ENCODE results near the gene ERG. TPM values are rescaled to one million over a fixed set of nuclear protein-coding genes. Genes with fewer than 3 reads are reported as not detected.

ERG gene
- total RNA-seq, 1 donor from 2014 or later = 10.0 TPM

DNA sequence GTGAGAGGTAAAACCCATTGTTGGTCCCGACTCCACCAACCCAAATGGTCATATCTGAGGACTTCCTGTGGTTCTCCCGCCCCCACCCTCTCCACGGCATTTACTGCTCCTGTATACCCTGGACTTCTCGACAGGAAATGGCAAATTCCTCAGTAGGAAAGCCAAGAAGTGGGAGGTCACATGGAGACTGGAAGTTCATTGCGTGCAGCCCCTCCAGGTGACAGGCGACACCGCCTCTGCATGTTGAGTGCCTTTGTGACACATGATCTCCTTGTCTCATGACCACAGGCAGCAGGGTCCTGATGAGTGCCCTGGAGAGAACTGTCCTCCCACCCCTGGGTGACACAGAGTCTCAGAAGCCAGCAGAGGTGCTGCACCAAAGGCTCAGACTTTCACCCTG, 24.2 kb downstream of the ERG start:
- no peak for DNase-seq (ENCODE audit: low spot score)

DNA sequence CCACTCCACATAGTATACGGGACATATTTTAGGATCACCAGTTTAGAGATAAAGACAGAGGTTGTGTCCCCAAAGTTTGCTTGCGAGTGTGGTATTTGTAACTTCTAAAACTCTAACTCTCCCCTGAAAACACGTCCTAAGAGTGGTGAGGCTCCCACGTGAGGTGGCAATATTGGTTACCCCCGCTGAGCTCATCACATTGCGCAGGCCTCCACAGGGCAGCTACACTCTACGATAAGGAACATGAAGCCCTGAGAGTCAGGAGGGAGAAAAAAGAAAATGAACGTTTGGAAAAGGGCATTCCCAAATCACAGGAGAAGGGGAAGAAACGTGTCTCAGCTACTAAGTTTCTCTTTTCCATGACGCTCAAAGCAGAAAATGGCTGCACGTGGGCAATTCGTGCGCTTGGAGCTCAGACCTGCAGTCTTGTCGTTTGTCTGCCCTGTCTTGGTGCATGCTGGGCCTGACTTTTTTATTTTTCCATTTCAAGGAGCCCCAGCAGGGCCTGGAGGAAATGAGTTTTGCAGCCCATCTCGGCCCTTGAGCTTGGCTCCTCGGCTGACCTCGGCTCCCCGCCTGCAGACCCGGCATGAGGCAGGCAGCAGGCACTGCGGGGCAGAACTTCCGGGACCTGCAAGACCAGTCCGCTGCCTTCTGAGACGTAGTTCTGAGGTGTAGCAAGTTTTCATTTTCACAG, 25.7 kb downstream of the ERG start:
- no peak for DNase-seq (ENCODE audit: low spot score)

DNA sequence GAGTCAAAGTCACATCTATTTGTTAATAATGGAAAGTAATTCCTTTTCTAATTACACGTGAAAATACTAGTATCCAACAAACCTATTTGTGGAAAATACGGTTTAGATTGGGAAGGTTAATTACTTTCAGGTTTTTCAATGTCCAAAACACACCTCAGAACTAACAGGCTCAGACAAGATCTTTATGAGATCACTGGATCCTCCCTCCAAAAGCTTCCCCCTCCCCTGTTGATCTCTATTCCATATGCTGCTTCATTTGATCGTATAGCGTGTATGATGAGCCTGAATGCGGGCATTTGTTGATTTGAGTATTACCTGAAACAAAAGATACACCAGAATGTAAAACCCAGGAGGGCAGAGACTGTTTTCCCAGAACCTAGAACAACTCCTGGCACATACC, 26.5 kb downstream of the ERG start:
- DNase-seq (ENCODE audit: low spot score) = no peak

DNA sequence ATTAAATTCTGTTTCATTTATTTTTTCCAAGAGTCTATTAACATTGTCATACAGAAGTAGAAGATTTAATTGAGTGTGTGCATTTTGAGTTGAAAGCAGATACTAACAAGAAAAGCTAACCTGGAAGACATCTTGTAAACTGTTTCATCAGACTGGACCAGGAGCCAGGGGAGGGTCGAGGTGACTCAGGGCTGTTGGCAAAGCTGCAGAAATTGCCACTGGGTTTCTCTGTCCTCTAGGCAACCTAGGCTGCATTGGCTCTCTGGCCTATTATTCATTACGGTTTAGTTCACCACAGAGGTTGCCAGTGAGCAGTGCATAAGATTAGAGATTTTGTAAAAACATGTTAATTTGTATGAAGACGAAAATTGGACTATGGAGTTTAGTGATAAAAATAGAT, 27.5 kb downstream of the ERG start:
- no peak for DNase-seq (ENCODE audit: low spot score)

DNA sequence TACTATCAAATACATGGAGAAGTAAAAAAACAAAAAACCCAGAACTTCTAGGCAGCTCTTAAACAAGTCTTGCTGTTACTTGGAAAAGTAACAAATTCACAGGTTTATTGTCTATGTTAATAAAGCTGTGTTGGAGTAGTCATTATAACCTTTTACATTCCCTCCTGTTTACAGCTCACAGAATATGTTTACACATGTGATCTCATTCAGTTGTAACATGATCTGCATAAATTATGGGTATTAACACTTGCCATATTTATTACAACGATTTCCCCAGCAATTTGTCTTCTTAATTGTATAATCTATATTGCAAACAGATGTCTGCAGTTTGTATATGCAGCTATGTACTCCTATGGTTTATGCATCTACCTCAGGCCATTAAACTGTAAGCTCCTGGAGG, 28.6 kb downstream of the ERG start:
- DNase-seq (ENCODE audit: low spot score) = no peak

DNA sequence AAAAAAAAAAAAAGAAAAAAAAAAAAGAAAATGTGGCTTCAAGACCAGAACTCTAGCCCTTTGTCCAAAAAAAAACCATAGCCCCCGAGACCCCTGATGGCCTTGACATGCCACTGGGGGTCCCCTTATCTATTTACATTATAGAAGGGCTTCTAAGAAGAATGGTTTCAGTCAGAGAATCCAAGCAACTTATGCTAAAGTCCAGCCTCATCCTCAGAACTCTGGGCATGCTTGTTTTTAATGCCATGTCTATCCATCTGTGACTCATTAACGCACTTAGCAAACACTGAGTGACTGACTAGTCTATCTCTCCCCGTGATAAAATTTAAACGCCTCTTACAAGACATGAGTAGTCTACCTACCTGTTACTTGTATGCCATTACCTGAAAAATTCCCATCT, 29.3 kb downstream of the ERG start:
- DNase-seq (ENCODE audit: low spot score) = no peak

DNA sequence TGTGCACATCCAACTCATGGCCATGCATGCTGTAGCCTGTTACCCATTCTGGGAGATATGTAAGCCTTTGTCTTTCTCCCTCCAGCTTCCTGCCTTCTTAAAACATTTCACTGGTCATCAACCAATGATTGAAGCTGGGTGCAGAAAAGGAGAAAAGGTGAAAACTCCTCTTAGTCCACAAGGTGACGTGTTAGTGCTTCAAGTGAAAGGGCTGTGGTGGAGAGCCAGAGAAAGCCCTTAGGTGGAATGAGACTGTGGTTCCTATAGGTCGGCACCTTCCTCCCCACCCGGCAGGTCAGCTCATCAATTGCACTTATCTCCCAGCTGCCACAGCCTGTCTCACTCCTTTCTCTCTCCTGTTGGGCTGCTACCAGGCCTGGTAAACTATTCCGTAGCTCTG, 30.4 kb downstream of the ERG start:
- no peak for DNase-seq (ENCODE audit: low spot score)

DNA sequence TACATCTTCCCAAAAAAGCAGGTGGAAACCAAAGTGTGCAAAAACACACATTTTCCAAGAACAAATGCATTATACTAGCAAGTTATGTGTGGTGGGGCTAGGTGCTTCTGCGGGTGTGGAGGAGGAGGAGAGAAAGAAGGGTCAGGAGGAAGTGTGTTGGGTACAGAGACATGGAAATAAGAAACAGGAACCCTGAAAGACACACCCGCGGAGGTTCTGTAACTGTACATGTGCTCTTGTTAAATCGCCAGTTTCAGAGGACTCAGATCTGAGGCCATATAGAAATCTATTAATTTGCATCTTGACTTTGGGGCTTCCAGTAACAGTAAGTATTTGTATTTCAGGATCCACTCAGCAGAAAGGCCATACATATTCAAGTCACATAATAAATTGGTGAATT, 30.9 kb downstream of the ERG start:
- no peak for DNase-seq (ENCODE audit: low spot score)

DNA sequence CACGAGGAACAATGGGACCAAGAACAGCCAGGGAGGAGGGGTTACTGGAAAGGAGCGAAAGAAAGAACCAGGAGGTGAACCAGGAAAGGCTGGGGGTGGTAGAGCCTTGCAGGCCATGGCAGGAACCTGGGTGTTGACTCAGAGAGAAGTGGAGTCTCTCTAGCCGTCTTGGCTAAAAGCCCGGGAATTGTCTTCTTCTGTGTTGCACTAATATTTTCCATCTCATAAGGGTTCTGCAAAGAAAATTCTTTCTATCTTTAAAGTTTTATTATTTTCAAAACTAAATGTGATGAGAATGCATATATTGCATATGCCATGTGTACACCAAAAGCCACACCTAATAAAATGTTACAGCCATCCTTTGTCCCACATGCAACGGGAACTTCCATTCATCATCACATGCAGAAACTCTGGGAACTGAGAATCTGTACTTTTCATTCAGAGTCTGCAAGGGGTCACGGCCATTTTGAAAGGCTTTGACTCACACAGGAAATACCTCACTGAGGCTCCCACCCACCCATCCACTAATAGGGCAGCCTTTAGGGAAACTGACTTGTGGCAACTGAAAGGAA, 38.0 kb downstream of the ERG start:
- no peak for DNase-seq (ENCODE audit: low spot score)

DNA sequence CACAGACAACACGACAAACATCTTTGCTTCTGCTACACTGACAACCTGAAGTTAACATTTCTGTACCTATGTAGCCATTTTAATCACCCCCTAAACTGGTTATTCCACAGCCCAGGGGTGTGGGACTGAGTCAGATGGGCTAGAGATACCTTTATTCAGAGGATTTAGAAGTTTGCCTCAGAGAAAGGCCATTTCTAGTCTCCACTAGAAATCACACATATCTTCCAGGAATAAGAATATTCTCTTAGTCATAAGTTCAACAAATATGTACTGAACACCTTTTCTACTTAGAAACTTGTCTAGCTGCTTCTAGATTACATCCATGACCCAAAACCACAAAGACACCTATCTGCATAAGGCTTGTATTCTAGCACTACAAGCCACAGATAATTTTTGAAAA, 38.8 kb downstream of the ERG start:
- no peak for DNase-seq (ENCODE audit: low spot score)

DNA sequence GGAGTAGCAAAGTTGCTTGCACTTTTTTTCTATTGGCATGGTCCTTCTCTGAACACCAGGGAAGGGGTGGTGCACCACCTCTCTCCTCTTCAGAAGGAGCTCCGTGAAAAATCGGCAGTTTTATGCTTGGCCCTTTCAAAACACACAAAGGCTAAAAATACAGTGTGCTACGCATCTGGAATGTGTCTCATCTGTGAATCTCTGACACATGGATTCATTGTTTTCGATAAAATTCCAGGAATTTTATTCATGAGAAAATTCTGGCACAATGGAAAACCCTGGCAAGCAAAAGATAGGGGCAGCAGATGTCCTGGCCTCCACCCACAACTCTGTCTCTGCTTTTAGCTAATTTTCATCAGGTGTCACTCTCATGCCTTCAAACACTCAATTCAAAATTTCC, 42.9 kb downstream of the ERG start:
- DNase-seq (ENCODE audit: low spot score) = no peak

DNA sequence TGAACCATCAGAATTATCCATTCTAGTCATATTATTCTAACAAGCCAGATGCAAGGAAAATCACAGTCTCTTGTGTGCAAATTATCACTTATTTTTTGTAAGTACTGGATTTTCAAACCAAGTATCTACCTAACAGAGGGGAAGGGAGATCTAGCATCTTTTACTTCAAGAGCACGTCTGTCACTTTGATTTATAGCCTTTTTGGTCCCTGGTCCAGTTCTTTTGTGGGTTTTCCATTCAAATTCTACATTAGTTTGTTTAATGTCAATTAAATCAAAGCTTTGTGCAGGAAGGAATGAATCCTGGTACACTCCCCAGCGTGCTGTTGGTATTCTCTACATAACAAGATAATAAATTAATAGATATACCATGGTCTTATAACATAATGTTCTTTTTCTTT, 43.6 kb downstream of the ERG start:
- DNase-seq (ENCODE audit: low spot score) = no peak

DNA sequence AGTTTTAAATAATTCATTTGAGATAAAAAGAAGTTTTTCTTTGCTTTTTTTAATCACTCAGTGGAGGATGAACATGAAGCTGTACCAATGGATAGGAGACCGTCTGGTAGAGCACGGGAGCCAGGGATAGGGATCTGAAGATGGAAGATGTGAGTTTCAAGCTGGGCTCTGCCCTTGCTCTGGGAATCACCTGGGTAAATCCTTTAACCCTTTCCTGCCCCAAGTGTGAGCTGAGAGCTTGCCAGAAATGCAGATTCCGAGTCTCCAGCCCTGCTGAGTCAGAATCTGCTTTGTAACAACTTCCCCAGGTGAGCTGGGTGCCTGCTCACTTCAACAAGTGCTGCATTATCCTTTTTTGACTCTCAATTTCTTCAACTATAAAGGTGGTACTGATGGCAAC, 44.1 kb downstream of the ERG start:
- DNase-seq (ENCODE audit: low spot score) = no peak

DNA sequence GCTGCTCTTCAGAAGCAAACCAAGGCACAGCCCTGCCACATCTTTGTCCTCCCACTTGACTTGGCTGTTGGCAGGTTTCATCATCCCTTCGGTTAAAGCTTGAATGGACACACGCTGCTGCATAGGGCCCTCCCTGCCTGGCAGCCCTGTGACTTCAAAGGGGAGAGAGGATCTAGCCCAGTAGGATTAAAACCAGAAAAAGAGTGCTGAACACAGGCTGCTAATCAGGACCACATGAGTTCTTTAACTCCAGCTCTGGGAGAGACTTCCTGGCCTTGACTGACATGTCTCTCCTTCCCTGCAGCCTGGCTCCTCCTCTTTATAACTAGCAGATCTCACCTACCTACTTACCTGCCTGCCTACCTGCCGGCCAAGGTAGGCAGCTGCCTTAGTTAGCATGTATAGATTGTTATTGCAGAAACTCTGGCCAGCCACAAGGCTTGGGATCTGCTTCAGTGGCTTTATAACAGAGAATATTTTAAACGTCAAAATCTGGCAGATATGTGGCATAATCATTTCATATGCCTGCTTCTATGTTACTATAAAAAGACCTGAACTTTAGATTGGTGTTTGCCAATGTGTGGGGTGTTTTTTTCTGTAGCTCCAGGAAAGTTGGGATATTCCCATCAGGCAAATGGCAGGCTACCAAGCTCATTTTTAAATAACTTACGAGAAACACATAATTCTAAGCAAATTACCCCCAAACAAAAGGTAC, 49.4 kb downstream of the ERG start:
- DNase-seq (ENCODE audit: low spot score) = no peak

DNA sequence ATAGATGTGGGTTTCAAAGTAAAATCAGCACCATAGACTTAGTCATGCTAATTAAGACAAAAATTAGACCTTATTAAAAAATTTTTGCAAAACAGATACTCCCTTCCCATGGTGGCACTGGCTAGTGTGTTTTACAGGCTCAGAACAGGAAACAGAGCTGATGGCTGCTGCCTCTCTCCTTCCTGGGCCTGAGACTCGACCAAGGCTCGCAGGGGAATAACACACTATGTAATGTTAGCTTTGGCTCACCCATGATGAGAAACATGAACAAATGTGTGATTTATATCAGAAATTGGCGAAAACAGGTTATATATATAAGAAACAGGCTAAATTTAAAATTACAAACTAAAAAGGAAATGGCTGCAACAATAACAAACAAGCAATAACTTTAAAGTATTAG, 50.7 kb downstream of the ERG start:
- no peak for DNase-seq (ENCODE audit: low spot score)

DNA sequence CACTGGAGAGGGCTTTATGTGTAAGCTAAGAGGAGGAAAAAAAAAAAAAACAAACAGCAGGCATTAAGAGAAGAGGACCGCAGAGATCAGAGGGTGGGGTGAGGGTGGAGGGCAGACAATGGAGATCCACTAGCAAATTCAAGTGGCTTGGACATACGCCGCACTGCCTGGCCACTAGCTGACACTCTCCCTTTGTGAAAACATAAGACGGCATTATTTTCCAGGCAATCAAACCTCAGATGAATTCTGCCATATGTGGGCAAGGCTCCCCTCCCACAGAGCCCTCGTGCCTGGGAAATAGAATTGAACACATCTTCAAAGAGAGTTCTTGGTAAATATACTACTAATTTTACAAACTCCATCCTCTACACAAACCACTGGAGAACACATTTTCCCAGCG, 53.6 kb downstream of the ERG start:
- DNase-seq (ENCODE audit: low spot score) = no peak

DNA sequence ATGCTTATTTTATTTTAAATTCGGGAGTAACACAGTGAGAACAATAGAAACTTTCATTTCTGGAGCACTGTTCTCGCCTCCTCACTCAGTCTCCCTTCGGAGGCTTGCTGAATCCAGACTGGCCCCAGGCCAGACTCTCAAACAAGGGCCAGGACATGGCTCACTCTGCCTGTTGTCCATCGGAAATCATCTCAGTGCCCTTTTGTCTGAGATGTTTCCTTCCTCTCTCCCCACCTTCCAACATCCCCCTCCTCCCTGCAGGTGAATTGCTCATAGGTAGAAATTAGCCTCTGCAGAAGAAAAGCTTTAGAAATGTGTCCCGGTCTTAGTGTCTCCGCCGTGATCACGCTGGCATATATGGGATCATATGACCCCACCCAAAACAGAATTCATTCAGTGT, 55.2 kb downstream of the ERG start:
- DNase-seq (ENCODE audit: low spot score) = no peak

DNA sequence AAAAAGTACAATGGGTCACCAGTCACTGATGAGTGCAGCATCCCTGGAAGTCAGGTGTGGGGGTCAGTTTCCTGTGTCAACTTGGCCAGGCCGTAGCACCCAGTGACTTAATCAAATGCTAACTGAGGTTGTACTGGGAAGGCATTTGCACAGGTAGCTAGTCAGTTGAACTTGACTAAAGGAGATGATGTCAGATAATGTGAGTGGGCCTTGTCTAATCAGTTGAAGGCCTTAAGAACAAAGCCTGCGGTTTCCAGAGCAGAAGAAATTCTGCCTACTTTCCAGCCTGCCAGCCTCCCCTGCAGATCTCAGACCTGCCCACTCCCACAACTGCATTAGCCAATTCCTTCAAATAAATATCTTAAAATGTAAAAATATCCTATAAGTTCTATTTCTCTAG, 57.1 kb downstream of the ERG start:
- DNase-seq (ENCODE audit: low spot score) = no peak

DNA sequence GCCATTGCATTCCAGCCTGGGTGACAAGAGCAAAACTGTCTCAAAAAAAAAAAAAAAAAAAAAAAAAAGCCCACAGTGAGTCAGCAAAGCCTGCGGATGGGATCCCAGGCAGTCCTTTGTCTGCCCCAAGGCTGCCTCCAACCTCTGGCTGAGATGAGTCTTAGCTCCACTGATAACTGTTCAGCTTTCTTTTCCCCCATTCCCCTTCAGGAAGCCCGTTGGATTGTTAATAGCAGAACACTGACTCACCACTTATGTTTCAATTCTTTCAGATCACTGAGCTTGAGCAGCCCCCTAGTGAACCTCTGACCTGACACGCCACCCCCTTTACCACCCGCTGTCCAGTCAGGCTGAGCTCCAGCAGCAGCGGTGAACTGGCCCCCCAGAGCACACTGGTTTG, 57.5 kb downstream of the ERG start:
- no peak for DNase-seq (ENCODE audit: low spot score)

DNA sequence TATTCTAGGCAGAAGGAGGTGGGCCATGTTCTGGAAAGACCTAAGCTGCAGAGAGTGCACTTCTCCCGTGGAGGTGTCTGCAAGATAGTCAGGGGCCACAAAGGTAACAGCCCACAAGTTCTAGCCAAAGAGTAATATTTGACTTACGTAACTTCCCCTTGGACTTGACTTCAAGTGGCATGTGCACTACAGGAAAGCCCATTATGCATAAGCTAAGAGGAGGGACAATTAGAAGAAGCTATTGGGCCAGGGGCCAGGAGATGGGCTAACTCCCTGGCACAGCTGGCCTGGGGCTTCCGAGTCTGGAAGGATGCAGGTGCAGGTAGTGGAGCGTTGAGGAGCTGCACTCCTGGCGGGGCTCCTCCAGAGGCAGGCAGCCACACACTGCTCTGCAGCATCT, 58.3 kb downstream of the ERG start:
- DNase-seq (ENCODE audit: low spot score) = no peak

DNA sequence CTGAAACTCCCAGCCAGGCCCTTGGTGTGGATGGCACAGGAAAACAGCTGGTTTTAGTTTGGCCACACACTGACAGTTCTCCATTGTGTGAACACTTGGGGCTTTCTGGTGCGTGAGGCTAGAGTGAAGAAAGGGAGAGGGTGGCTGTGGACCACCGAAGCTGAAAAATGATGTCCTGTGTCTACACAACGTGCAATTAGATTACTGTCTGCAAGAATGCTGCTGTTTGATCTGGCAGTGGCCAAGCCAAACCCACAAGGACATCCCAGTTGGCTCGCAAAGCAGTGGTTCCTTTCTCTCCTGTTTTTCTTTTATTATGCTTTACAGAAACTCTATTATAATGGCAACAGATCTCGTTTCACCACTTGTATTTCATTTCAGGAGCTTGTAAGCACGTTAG, 58.9 kb downstream of the ERG start:
- DNase-seq (ENCODE audit: low spot score) = no peak

DNA sequence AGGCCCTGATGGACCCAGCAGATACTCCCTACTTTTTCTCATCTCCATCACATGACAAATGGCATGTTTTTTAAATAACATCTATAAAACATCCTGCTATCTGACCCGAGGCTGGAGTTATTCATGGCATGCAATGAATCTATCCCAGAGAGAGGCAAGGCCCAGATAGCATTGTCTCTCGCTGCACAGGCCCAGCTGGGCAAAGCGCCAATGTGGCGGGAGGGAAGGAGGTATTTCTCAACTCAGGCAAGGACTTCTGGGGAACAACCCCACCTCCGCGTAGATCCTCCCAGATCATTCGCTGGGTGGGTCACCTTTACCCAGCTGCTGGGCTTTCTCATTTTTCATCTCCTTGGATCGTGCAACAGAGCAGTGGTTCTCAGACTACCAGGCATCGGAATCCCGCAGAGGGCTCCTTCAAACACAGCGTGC, 59.8 kb downstream of the ERG start:
- peak; percentile 41 for DNase-seq (ENCODE audit: low spot score)

DNA sequence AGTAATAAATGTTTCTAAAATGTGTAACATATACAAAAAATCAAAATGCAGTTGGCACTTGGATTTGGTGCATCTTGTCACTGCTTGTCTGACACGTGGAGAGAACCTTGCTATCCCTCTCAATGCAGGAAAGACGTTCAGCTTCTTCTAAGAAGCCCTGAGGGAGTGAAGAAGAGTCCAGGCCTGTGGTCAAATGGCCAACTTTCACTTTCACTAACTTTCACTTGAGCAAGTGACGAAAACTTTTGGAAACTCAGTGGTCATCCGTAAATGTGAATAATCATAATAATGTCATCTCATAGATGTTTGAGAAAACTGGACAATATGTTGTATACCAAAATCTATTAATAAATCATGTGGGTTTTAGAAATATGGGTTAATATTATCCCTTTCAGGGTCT, 61.9 kb downstream of the ERG start:
- no peak for DNase-seq (ENCODE audit: low spot score)

Measured in mucosa of gallbladder (tissue), 1 donor.